Hematopoietic multipotent progenitor cell treated with erythropoietin and hydrocortisone succinate and interleukin-3 and kit ligand, for 15 days (in vitro differentiated cells): ENCODE data around the gene ZNF281.
"Not testable (repeated sequence)": the region's sequence is repeated elsewhere in the genome, so short reads cannot be mapped to it uniquely, and the experiment has no call there.

Experiments used
- DNase-seq: peaks from one replicate; pipeline ENCODE4 v3.0.0-alpha.2; 2015; ENCODE audit warnings: low spot score

ZNF281 gene

DNA sequence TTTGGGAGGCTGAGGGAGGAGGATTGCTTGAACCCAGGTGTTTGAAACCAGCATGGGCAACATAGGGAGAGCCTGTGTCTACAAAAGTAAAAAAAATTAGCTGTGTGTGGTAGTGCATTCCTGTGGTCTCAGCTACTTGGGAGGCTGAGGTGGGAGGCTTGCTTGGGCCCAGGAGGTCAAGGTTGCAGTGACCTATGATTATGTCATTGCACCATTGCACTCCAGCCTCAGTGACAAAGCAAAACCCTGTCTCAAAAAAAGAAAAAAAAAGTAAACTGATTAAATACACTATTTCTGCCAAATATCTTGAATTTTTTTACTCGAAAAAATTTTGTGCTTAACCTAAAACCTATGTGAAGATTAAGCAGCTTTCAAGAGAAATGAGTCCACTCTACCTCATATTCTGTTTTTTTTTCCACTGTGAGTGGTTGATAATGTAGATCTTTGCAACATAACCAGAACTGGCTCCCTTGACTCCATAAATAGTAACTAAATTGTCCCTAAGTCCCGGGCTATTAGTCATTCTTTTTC is 19.4 kb upstream of the ZNF281 start:
- no peak for DNase-seq

DNA sequence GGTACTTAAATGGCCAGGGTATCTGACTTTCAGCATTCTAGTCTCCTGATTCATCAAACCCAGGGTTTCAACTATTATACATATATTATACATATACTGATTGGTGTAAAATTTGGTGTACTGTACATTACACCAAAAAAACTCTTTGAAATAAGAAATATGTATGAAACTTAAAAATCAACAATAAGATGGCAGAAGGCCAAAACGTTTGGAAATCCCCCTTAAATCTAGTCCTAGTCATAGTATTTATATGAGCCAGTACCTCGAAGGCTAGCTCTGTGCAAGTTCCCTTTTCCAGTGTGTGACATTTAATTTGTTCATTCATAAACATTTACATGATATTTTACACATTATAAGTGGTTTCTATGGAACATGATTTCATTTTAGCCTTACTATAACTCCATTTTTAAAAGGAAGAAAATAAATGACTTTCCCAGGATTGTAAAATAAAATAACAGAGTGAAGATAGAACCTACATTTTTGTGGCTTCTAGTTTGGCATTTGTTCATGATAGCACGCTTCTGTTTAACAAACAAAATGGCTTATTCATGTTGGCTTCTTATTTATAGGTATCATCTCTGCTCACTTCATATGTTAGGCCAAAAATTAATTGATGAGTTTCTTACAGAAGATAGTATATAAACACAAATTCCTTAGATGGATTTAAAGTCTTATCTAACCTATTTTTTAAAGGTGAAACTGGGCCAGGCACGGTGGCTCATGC is 18.8 kb upstream of the ZNF281 start:
- DNase-seq, result no peak

DNA sequence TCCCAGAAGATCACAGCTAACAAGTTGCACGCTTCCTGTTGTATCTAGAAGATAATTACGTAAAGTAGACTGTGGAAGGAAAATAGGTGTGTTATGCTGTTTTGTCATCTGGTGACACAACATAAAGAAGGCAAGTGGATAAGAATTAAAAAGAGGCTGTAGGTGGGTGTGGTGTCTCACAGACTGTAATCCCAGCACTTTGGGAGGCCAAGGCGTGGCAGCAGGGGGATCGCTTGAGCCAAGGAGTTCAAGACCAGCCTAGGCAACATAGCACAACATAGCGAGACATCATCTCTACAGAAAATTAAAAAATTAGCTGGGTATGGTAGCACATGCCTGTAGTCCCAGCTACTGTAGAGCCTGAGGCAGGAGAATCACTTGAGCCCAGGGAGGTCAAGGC is 17.9 kb upstream of the ZNF281 start:
- no peak for DNase-seq

DNA sequence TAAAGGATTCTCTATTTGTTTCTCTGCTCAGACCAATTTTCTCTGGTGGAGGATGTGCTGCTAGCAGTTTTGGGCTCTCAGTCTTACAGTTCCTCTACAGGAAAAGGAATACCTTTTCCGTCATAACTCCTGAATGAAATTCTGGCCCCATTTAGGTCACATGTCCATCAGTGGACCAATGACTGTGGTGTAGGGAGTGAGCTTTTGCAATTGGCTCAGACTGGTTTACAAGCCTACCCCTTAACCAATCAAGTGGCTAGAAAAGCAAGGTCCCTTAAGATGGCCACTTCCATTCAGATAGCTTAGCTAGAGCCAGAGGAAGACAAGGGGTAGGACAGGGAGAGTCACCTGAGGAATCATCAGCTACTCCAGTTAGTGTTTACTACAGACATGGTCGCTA is 16.4 kb upstream of the ZNF281 start:
- no peak for DNase-seq

DNA sequence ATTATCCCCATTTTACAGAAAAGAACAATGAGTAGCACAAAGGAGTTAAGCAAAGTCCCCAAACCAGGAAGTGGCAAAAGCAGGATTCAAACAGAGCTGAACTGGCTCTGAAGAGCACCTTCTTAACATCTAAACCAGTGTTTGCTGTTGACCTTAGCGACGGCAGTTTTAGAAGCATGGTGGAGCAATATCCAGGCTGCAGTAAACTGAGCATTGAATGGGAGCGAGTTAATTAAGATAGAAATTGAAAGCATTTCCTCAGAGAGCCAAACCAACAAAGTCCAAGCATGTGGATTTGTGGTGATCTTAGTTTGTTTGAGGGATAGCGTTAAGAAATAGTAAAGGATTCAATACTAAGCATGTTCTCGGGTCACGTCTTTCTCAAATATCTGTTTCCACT is 13.4 kb upstream of the ZNF281 start:
- DNase-seq, result no peak

DNA sequence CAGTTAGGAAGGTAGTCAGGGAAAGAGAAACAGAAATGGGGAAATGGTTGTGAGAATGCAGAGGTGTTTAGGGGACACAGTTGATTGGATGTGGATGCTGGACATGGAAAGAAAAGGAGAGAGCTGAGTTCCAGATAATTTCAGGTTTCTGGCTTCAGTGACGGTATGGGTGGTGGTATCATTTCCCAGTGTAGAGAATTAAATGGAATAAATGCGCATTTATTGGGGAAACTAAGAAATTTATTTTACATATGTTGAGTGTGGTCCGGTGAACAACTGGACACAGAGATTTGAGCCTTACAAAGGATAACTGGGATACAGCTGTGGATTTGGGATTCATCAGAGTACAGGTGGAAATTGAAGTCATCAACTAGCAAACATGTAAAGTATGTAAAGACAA is 12.4 kb upstream of the ZNF281 start:
- DNase-seq, result no peak

DNA sequence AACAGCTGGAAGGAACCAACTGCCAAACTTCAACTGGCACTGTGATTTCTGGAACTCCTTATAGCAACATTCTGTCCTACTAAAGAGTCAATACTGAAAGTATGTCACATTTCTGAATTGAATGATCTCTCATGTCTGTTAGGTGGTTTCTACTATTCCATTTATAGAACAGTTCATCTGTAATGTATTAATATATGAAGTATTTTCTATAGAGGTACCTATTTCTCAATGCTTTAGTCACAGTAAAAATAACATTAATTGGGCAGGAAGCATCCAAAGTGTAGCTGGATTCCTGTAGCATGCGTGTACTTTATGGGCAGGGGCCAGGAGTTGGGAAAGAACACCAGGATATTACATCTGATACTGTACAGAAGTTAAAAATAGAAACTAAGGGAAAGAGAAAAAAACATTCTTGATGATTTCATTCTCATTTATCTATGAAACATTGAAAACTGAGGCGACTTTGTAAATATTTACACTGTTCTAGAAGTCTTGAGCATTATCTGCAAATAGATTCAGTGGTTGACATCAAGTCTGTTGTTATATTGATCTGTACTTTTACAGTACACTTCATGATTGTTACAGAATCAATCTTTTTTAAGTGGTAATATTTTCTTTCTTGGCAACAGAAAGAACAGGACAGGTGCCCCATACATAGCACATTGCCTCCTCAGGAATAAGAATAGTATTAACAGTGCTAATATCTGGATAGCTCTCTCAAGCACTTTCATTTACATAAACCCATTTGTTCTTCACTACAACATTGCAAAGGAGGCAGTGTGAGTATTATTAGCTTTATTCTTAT is 6.2 kb upstream of the ZNF281 start:
- no peak for DNase-seq

DNA sequence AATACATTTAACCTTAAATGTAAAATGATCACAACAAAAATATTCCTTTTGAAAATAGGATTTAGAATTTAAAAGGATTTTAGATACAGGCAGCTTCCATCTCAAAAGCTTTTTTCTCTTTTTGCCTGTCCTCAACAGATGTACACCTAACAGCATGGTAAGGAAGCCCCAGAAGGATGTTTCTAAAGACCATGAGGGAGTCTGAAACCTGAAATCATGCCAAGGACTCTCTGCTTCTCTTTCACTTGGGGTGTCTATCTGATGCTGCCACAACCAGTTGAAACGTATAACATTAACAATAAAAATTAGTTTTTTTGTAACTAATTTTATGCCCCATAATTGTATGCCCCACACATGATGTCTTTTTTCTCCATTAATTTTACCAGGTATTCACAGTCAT is 5.4 kb upstream of the ZNF281 start:
- DNase-seq, result no peak

DNA sequence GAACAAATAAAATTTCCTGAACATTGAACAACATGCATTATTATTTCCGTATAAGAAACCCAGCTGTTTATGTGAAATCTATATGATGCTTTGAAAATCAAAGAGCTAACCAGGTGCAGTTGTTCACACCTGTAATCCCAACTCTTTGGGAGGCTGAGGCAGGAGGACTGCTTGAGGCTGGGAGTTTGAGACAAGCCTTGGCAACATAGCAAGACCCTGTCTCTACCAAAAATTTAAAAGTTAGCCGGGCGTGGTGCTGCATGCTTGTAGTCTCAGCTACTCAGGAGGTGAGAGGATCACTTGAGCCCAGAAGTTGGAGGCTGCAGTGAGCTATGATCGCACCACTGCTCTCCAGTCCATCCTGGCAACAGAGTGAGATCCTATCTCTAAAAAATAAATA is 4.8 kb upstream of the ZNF281 start:
- DNase-seq, result no peak

DNA sequence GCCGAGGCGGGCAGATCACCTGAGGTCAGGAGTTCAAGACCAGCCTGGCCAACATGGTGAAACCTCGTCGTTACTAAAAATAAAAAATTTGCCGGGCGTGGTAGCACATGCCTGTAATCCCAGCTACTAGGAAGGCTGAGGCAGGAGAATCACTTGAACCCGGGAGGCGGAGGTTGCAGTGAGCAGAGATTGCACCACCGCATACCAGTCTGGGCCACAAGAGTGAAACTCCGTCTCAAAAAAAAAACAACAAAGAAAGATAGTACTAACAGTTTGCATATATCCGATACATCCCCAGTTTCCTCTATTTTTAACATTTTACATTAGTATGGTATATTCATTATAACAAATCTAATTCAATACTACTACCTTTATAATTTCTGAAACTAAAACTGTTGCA is 3.9 kb upstream of the ZNF281 start:
- not testable (repeated sequence) for DNase-seq

DNA sequence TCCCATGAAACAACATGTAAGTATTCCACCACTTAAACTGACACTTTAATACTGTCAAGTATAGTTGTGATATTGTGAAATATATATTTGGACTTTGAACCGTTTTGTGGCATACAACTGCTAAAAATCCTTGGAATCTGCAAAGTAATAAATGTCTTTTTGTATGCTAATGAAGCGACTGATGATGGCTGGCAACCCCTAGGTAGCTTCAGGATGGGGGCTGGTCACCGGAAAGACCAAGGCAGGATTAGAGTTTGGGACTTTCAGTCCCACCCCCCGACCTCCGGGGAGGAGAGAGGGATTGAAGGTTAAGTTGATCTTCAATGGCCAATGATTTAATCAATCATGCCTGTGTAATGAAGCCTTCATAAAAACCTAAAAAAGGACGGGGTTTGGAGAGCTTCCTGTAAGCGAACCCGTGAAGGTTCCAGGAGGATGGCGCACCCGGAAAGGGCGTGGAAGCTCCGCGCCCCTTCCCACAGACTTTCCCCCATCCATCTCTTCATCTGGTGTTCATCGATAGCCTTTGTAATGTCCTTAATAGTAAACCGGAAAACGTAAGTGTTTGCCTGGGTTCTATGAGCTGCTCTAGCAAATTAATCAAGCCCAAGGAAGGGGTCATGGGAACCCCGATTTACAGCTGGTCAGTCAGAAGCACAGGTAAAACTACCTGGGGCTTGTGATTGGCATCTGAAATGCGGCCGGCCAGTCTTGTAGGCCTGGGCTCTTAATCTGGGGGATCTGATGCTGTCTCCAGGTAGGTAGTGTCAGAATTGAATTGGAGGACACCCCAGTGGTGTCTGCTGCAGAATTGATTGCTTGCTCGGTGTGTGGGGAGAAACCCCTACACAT is 1.8 kb upstream of the ZNF281 start:
- no peak for DNase-seq

DNA sequence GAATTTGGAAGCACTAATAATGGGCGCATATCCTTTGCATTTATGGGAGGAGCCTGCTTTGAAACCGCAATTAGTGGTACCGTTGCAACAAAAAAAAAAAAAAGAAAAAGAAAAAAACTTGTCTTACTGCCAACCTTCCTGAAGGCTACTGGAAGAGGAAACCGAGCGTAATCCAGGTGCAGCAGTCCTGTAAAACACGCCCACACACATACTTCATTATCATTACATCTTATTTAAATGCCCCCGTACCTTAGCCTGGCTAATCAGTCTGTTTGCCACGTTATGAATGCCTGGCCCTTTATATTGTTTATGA is 686 bp upstream of the ZNF281 start:
- DNase-seq, result peak; percentile 29

DNA sequence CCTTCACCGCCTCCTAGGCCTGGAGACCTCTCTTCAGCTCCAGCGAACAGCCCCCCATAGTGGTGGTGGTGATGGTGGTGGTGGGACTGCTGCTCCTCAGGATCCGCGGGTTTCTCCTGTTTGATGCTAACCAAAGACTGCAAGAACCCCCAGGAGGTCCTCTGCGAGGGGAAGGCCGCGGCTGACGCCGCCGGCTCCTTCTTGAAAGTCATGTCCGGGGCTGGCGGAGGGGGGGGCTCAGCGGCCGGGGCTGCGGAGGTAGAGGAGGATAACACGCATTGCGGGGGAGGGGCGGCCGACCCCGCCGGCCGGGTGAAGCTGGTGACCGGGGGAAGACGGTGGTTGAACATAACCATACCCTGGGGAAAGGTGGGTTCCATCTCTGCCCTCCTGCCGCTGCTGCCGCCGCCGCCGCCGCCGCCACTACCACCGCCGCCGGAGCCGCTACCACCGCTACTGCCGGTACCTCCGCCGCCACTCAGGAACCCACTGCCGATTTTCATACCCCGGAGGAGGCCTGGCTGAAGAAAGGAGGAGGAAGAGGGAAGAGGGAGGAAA is 554 bp downstream of the ZNF281 start:
- no peak for DNase-seq

DNA sequence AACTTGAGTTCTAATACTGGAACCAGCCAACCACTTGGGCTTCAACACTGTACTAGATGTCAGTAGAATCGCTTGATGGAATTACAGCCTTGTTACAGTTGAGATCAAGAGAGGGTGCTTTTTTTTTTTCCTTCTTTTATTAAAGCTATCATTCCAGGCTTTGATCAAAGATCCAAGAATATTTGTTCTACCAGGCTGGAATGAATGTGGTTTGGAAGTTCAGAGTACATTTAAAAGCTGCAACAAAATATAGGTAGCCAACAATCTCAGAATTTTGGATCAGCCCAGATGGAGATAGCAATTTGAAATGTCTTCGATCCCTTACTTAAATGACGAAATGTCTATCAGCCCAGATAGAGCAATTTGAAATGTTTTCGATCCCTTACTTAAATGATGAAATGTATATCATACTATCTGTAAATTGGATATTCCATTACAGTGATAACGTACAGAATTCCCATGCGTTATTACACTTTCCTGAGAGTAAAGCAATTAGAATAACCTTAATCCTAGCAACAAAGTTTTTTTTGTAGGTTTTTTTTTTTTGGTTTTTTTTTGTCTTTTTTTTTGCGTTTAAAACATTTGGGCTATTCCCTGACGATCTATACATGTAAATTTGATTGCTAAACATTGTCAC is 3.6 kb downstream of the ZNF281 start:
- no peak for DNase-seq

DNA sequence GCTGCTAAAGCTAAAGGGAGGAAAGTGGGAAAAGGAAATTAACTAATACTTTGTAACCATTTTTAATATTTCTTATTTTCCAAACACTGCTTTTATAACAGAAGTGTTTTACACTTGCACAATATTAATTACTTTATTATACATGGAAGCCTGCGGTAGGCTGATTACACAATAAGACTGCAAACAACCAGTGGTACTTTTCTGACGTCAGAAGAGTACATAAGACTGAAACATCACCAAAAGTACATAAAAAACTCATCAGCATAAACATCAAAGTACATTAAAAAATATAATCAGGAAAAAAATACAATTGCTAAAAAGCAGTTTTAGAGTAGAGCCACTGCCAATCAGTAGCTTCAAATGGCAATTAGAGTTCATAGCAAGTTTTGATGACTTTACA is 4.6 kb downstream of the ZNF281 start:
- no peak for DNase-seq

DNA sequence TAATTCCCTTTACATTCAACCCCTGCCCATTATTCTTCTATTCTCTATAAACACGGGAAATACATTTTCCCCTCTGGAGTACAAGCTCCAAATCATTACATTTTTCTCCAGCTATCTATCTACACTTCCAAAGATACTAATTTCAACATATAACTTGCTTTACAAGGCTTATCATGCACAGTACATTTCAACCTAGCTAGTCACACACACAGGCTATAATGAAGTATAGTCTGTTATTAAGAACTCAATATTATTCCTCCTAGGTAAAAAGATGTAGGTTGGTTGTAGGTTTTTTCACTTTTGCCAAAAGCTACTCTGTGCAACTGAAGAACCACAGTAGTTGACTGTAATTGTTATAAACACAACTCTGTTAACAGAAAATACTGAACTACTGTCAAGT is 8.1 kb downstream of the ZNF281 start:
- DNase-seq, result no peak

DNA sequence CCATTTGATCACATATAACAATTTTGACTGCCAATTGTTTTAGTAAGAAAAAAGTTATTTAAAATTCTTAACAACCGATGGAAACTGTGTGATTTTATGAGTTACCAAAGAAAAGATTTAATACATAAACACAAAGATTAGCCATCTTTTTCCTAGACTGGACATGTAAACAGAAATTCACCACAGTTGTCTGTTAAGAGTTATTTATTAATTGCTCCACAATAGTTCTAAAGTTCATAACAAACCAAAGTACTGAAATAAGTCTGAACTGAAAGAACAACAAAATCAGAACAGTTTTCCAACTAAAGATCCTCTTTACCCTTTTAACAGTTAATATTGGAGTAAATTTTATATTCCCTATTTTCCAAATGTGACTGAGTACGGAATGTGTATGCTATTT is 8.6 kb downstream of the ZNF281 start:
- no peak for DNase-seq

DNA sequence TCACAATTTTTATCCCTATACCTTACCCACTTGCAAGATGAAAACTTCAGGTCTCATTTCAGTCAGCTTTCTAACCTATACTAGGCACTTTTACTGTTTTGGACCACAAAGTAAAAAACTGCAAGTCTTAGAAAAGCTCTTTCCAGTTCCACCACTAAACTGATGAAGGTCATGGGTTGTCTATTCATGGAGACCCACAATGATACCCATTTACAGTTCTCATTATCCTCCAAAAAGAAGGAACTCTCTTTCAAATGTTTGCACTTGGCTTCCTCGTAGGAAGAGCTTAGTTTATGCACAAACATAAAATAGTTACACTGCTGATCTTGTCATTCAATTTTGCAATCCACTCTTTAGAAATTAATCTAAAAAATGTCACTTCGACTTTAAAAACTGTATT is 9.3 kb downstream of the ZNF281 start:
- DNase-seq, result no peak

DNA sequence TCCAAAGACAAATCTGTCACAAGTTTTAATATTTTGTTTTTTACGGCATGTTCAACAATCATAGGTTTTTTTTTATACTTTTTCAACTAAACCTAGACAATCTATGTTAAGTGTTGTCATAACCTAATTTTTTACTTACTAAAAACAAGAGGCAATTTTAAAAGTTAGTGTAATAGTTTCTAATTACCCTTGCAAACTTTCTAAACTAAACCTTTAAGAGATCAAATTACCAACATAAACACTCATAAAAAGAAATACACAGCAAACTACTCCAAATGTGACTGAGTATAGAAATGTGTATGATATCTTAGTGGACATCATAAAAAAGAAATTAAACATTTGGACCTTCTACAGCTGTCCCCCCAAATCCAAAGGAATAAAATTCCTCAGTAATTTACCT is 10.0 kb downstream of the ZNF281 start:
- DNase-seq, result no peak

DNA sequence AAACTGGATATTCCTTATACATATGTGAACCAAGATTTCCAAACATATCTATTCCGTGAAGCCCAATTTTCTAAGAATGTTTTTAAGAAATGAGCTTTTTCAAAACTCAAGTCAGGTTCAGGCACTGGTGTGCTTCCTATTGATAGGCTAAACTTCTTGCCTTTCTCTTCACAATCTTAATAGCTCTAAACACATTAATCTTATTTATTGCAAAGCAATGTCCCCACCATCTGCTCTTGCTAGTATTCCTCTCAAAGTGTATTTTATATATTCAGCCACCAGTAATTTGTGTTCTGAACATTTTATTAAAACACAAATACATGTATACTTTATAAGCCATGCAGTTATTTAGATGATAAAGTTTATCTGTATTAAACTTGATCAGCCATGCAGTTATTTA is 11.5 kb downstream of the ZNF281 start:
- DNase-seq, result no peak

DNA sequence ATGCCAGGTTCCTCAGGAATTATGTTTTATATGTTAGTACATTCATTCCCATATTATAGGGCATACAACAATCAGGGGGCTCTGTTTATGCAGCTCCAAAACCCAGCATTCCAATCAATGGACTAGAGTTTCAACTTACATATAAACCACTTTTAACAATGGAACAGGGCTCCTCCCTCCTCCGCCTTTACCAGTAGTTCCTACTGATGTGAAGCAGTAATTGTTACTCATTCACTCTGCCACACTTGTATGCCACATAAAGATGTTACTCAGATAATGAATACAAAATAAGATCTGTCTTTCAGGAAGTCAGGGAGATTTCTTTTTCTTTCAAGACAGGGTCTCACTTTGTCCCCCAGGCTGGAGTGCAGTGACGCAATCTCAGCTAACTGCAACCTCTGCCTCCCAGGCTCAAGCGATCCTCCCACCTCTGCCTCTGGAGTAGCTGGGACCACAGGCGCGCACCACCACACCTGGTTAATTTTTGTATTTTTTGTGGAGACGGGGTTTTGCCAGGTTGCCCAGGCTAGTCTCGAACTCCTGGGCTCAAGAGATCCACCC is 17.1 kb downstream of the ZNF281 start:
- no peak for DNase-seq

DNA sequence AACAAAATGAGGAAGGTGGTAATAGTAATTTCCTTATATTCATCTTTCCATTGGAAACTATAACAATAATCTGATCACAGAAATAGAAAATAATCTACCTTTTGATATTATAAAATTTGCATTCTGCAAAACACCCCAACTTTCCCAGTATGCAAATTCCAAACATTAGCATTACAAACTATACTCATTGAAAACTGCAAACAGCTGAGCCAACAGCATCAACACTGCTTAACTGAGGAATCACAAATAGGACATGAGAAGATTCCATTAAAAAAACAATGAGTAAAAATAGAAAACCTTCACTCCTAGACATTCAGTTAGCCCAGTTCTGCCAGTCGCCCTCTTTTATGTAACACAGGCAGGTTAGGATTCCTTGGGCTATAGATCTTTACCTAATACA is 18.1 kb downstream of the ZNF281 start:
- DNase-seq, result no peak
